ENCODE results near the gene SYNE2. TPM values are rescaled to one million over a fixed set of nuclear protein-coding genes. Genes with fewer than 3 reads are reported as not detected.

SYNE2 gene
- total RNA-seq, 1 donor from 2014 or later: 50.2 TPM

- DNase-seq (ENCODE audit: low read depth in 2 of 2): peak in 1 of 2 donors; percentile 51
Measured at GRCh38 chr14:64212666-64213065, 359.9 kb downstream of the SYNE2 start.

DNA sequence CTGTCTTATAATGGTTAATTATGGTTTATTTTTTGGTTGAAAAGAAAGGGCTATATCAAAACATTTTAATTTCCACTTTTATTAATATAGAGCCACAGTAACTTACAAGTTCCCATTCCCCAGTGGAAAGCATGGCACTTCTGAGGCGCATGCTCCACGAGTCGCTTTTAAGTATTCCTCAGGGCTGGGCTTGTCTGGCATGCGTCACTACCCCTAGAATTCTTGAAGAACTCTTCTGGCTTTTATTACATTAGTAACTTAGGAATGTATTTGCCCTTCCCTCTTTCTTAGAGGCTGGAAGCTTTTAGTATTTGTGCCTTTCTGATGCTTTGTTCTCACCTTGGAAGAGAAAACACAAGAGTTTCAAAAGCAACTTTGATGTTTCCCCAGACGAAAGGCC lies 360.3 kb downstream of the SYNE2 start:
- DNase-seq (ENCODE audit: low read depth in 2 of 2): no peak

DNA sequence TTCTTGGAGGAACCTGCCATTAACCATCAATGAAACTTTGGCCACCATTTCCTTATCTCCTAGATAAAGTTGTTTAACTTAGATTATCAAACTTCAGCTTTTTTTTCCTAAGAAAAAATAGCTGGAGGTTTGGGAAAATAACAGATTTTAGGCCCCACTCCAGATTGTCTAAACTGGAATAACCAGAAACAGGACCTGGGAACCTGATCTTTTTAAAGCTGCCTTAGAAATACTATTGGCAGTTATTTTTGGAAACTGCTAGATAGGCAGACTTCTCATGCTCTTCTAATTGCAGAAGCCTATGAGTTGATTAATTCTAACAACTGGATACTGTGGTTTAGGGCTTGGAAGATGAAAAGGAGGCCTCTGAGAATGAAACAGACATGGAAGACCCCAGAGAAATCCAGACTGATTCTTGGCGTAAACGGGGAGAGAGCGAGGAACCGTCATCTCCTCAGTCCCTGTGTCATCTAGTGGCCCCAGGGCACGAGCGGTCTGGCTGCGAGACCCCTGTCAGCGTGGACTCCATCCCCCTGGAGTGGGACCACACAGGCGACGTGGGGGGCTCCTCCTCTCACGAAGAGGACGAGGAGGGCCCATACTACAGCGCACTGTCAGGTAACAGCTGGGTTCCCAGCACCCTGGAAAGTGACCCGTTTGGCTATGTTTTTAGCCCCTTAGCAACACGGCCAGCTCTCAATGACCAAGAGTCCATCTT lies 361.2 kb downstream of the SYNE2 start:
- no peak for DNase-seq (ENCODE audit: low read depth in 2 of 2)

DNA sequence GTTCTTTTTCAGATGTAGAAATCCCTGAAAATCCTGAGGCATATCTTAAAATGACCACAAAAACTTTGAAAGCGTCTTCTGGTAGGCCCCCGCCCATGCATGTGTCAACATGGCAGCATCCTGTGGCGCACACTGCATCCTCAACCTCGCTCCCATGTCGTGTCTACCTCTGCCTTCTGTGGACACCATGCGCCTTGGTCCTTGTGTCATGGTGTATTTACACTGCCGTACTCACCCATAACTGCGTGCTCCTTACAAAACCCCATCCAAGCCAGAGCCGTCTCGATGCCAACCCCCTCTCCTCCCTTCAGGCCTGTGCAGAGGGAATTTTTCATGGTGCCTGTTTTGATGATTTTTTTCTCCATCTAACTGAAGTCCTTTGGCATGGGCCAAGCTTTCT lies 362.5 kb downstream of the SYNE2 start:
- no peak for DNase-seq (ENCODE audit: low read depth in 2 of 2)

DNA sequence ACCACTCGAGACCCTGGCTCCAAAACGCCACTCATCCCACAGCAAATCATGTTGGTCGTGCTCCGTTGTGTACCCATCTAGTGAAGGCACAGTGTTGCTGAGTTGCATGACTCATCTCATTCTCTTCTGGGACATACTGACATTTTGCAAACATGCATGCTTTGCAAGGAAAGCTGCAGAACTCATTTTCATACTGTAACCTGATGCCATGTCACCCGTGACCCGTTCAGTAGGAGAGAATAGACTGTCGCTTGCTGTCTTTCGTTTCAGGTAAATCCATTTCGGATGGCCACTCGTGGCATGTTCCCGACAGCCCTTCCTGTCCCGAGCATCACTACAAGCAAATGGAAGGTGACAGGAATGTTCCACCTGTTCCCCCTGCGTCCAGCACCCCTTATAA lies 363.2 kb downstream of the SYNE2 start:
- no peak for DNase-seq (ENCODE audit: low read depth in 2 of 2)

DNA sequence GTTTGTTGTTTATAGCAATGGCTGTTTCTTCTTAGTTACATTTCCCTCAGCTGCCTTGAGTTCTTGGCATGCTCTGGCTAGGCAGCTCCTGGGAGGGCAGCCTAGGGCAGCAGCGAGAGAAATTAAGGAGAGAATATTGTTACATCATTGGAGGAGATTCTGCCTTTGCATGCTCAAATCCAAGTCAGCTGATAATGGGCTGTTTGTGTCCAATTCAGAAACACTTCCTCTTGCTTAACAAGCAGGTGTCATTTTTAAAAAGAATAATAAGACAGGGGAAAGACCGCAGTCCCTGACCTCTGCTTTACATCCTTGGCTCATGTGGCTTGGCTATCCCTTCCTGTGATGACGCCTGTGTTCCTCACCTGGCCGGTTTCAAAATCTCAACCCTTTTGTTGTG lies 364.5 kb downstream of the SYNE2 start:
- no peak for DNase-seq (ENCODE audit: low read depth in 2 of 2)

DNA sequence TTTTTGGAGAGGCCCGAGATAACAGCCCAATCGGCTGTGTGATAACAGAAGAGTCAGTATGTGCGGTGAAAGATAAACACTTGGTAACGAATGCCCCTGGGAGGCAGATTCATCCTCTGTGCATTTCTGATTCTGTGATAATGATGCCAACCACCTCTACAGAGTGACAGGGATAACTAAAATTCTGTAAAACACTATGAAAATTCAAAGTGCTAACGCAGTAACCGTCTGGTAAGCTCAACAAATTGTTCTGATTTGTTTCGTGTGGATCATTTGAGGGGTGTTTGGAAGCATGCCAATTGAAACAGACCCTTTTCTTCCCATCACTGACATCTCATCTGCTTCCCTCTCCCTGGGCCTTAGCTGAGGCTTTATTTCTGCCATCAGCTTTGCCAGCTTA lies 365.0 kb downstream of the SYNE2 start:
- DNase-seq (ENCODE audit: low read depth in 2 of 2): no peak

GRCh38 chr14:64218344-64219240 lies 365.8 kb downstream of the SYNE2 start:
- DNase-seq (ENCODE audit: low read depth in 2 of 2): no peak

- no peak for DNase-seq (ENCODE audit: low read depth in 2 of 2)
Measured at GRCh38 chr14:64220056-64220455, 367.3 kb downstream of the SYNE2 start.

DNA sequence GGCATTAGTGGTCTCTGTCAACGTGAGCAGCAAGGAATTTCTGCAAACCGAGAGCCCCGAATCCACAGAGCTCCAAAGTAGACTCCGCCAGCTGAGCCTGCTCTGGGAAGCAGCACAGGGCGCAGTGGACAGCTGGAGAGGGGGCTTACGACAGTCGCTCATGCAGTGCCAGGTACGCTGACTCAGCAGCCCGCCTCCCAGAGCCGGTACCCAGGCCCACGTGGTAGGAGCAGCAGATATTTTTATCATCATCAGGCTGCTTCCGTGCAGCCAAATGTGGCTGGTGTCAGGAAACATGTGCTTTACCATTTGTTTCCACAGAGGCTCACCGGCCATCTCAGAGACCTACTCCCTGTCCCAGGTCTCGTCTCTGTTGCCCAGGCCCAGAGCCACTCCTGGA lies 367.7 kb downstream of the SYNE2 start:
- peak in 1 of 2 donors; percentile 50 for DNase-seq (ENCODE audit: low read depth in 2 of 2)

DNA sequence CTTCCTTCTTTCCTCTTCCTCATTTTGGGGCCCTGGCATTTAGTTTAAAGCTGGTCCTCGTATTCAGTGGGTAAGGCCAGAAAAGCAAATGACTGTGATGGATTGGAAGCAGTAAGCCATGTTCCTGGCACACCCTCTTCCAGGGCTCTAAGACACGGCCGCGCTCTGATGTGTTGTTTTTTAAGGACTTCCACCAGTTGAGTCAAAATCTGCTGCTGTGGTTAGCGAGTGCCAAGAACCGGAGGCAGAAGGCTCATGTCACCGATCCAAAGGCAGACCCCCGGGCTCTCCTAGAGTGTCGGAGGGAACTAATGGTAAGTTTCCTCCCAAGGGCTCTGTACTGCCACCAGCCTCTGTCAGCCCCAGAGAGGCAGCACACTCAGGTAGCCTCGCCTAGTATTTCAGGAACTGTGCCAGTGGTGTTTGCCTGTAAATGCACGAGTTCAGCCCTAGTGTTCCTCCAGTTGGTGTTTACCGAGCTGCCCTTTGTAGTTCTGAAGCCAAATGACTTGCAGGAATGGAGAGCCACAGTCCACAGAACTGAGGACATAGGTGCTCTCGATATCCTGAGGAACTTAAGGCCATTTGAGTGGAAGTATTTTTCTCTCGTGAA lies 368.7 kb downstream of the SYNE2 start:
- DNase-seq (ENCODE audit: low read depth in 2 of 2): no peak

DNA sequence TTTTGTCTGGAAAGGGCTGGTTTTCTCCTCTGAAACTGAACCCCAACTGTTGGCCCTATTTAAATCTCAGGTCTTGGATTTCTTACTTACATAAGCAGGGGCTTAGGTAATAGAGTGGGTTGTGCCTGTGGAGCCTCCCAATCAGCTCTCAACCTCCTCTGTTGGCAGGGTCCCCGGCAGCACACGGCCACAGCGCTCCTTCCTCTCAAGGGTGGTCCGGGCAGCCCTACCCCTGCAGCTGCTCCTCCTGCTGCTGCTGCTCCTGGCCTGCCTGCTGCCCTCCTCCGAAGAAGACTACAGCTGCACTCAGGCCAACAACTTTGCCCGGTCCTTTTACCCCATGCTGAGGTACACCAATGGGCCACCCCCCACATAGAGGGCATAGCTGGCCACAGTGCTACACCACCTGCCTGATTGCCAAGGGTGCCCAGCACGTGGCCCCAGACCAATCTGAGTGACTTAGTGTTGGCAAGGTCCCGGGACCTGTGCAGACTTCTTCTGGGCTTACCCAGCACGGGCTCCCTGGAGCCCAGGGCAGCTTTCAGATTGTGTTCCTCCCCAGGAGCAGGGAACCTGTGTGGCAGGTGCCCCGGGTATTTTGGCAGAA lies 372.4 kb downstream of the SYNE2 start:
- no peak for DNase-seq (ENCODE audit: low read depth in 2 of 2)

- DNase-seq (ENCODE audit: low read depth in 2 of 2): no peak
Measured at GRCh38 chr14:64227856-64228255, 375.1 kb downstream of the SYNE2 start.

DNA sequence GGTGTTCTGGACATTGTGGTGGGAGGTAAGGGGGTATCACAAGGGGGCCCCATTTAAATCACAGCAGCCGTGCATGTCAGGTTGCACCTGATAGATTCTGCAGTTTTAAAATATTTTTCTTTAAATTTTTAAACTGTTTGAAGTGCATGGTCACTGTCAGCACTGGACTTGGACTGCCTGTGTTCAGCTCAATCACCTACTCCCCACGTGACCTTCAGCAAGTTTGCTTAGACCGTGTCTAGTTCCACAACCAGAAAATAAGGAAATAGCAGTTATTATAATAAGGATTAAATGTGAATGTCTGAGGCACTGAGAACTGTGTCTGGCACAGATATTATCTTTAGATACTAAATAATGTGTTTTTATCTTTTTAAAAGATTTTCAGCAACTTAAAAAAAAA lies 376.7 kb downstream of the SYNE2 start:
- DNase-seq (ENCODE audit: low read depth in 2 of 2): no peak

- DNase-seq (ENCODE audit: low read depth in 2 of 2): peak; percentile 79 to 98
Measured at GRCh38 chr14:64232095-64232838, 379.5 kb downstream of the SYNE2 start.

GRCh38 chr14:64232944-64233343 lies 380.1 kb downstream of the SYNE2 start:
- no peak for DNase-seq (ENCODE audit: low read depth in 2 of 2)

DNA sequence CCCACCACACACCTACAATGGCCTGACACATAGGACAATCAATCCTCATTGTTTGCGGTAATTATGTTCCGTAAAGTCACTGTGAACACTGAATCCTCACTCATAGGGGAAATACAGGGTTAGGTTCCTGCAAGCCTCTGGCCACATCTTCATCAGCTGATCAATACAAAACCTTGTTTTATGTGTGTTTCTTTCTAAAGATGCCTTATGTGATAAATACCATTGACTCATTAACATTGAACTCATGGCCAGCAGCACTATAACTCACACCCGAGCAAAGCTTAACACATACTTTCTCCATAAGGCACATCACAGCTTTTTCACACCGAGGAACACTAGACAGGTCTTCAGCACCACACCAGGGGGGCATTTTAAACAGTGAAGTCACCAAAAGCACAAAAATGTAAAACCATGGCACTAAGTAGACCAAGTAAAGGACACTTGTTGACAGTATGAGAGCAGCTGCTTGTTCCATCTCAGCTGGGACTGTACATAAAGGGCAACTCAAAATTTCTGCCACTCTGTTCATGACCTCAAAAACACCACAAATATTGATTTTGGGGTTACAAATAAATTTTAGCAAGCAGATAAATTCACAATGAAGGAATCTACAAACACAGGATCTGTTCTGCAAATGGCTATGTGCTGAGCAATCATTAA lies 380.9 kb downstream of the SYNE2 start:
- DNase-seq (ENCODE audit: low read depth in 2 of 2): no peak

- peak; percentile 15 to 73 for DNase-seq (ENCODE audit: low read depth in 2 of 2)
Measured at GRCh38 chr14:64234877-64235651, 382.3 kb downstream of the SYNE2 start.

DNA sequence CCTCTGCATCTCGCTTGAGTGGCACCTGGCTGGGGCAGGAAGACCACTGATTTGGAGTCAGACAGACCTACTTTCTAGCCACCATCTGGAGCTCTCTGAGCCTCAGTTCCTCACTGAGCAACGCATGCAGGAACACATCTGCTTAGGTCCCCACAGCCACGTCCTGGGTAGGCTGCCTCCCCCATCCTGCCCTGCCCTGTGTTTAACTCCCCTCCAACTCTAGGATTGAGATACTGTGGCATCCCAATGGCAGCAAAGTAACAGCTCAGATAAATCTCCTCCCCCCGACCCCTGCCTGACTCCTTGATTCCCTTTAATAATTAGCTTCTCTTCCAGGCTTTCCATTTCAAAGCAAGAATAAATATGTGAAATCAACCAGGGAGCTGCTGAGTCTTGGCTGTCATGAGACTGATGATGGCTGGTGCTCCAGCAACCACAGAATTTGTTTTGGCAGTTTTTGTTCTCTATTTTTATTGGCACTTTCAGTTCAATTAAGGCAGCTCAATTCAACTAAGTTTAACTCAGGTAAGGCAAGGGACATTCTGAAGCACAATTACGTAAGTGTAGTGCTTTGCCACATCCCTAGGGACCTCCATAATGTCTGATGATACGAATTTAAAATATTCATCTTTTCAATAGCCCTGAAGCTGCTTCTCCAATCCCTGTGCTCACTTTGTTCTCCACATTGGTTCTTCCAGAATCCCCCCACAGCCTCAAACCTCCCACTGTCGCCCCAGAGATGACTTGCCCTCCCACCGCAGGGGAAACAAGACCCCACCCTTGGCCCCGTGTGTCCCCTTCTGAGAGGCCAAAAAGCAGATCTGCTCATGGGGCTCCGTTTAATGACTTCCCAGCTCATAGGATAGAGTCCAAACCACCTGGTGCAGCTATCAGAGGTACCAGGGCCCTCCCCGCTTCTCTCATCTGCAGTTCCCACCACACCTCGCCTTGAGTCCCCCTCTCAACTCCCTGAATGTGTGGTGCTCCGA lies 383.1 kb downstream of the SYNE2 start:
- no peak for DNase-seq (ENCODE audit: low read depth in 2 of 2)
